Iris pigment epithelial cell (primary cell): ENCODE data around the gene ZCCHC7.
A peak's percentile ranks its signal among the peaks of the same experiment; 100 is the strongest.
"Not testable (repeated sequence)": the region's sequence is repeated elsewhere in the genome, so short reads cannot be mapped to it uniquely, and the experiment has no call there.

ENCODE experiments used
- DNase-seq: peaks from one replicate; pipeline ENCODE4 v3.0.0-alpha.2; 2011; ENCODE audit warnings: low read depth

ZCCHC7 gene

DNA sequence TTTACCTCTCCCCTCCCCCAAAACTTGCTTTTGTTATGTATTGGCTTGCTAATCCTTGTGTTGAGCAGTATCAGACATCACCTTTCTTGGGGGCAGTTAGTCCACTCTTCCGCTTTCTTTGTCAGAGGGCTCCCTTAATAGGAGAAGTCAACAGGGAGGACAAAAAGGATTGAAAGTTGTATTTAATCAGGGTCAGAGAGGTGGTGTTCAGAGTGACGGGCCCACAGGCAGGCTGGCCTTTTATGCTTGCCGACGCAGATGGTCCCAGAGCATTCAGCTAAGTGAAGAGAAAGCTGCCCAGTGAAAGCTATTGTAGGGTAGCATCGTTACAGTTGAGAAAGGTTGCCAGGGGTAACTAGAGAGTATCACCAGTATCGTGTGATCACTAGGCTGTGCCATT lies 131.1 kb downstream of the ZCCHC7 start:
- DNase-seq, result no peak

DNA sequence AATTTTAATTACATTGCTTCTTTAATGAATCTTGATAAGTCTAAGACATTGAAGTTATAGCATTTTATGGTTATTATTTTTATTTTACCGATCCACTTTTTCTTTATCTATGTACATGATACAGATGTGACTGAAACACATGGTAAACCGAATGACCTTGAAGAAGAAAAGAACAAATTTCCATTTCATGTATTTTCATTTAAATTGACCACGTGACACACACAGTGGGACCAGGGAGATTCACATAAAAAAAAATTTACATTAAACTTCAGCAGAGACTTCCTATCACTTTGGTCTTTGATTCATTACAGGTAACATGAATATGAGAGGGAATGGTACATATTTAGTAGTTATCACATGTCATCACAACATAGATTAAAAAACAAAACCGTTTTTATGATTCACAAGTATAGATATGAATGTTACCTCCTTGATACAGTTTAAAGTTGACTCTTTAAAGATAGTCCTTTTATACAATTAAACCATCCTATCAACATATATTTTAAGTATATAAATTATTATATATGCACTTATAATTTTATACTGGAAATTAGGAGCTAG lies 133.1 kb downstream of the ZCCHC7 start:
- no peak for DNase-seq

DNA sequence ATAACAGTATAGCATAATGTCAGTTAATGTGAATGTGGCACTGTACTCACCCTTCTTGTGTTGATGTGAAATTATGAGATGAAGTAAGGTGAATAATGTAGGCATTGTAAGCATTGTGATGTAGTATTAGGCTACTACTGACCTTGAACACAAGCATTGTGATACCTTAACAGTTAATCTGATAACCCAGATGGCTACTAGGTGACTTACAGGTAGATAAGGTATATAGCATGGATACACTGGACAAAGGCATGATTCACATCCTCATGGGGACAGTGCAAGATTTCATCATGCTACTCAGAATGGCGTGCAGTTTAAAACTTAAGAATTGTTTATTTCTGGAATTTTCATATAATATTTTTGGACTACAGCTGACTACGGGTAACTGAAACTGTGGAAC lies 134.8 kb downstream of the ZCCHC7 start:
- DNase-seq, result no peak

DNA sequence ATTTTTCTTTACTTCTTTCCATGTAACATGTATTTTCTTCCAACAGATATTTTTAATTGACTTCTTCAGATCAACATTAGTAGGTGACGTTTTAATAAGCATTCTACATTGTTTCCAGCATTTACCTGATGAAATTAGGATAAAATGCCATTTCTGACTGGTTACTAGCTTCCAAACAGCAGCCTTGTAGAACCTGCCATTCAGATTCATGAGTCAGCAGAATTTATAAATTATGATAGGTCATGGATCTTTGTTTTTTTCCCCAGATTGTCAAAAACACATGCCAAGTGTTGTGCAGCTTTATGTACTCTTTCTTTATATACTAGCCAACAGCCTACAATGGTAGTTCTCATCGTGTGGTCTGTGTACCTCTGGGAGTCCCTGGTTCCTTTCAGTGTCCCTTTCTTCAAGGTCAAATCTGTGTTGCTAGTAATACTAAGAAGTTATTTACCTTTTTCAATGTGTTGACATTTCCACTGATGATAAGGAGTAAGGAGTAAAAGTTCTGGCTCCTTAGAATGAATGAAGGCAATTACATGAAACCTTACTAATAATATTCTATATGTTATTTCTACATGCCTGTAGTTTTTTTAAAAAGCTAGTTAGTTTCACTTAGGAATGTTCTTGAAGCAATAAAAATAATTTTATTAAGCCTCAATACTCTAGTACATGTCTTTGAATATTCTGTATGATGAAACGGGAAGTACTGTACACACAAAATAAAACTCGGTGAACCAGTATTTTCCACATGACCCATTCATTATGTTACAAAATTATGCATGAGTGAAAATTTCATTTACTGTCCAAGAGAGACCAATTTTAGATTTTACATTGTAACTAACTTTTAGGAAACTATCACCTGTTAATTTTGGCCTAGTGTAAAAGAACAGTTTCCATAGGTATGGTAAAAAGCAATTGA lies 135.8 kb downstream of the ZCCHC7 start:
- no peak for DNase-seq

DNA sequence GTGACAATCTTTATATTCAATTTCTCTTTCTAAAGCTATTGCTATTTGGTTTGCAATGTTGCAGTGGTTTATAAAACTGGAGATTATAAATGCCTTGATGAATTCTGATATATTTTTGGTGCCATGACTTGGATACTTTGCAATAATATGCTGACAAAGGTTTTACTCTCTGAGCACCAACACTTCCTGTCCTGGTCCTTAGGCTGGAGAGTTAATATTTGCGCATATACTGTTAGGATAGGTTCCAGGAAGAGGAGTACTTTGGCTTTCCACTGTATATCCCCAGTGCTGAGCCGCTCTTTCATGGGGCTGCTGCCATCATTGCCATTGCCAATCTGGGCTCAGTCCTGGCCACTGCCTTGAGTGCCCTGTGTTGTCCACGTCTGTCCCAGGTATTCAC lies 139.6 kb downstream of the ZCCHC7 start:
- DNase-seq, result no peak

DNA sequence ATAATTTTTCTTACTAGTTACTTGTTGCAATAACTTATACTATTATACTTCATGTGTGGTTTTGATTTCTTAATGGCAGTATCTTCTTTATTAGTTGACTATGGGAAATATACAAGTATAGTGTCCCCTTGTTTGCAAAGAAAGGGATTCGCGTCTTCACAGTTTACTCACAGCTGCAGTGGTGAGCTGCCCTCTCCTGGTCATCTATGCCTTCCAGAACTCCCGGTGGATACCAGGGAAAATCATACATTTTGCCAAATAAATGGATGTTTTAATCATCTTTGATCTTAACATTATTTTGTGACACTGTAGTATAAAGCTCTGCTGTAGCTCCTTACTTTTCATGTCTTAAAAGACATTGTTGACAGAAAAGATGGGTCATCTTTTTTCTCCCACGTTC lies 142.0 kb downstream of the ZCCHC7 start:
- DNase-seq, result peak; percentile 35

DNA sequence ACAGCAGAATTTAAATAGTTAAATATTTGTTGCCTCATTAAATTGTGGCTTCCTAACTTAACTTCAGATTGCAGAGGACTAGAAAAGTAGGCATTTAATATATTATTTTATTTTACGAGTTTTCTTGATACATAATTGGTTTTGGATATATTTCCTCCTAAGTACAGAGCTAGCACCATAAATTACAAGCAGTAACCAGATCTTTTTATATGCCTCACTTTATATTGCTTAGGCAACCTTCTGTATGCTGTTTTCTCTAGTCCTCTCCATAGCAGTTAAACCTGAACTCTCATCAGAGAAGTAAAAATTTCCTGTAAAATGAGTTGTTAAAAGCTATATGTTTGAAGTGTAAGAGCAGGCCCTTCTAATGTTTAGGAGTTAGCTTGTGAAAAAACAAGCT lies 144.2 kb downstream of the ZCCHC7 start:
- no peak for DNase-seq

DNA sequence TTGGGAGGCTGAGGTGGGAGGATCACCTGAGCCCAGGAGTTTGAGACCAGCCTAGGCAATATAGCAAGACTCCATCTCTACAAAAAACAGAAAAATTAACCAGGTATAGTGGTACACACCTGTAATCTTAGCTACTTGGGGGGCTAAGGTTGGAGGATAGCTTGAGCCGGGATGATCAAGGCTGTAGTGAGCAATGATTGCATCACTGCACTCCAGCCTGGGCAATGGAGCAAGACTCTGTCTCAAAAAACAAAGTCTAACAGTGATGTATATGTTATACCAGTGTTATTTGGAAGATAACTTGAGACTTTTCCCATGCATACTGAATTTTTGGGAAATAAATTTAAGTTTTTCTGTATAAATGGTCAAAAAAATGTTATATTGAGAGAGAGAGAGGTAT lies 146.3 kb downstream of the ZCCHC7 start:
- no peak for DNase-seq

DNA sequence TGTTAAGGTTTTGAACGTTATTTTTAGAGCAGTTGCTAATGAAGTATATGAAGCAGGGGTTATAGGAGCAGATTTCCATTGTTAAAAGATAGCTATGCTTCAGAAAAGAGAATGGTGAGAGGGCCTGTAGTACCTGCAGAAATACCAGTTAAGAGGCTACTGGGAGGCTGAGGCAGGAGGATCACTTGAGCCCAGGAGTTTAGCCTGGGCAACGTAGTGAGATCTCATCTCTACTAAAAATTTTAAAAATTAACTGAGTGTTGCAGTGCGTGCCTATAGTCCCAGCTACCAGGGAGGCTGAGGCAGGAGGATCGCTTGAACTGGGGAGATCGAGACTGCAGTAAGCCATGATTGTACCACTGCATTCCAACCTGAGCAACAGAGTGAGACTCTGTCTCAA lies 148.8 kb downstream of the ZCCHC7 start:
- DNase-seq, result no peak

DNA sequence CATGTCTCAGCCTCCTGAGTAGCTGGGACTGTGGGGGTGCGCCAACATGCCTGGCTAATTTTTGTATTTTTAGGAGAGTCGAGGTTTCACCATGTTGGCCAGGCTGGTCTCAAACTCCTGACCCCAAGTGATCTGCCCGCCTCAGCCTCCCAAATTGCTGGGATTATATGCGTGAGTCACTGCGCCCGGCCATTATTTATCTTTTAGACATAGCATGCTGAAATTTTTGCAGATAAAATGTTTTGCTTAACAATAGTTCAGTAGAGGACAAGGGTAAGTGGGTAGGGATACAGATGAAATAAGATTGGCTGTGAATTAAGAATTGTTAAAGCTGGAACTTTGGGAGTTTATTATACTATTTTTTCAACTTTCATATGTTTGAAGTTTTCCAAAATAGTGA lies 151.3 kb downstream of the ZCCHC7 start:
- peak; percentile 57 for DNase-seq

DNA sequence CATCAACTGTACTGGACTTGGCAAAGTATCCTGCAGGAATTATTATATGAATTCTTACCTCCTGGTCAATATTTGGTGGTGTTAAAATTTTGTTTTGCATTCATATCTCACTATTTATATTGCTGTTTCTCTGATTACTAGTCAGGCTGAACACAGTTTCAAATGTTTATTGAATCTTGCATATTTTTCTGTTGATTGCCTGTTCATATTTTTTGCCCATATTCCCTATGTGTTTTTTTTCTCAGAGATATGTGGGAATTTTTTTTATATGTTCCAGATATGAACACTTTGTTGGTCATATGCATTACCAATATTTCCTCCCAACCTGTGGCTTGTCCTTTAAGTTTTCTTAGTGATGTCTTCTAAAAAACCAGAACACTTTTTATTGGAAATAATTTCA lies 153.2 kb downstream of the ZCCHC7 start:
- no peak for DNase-seq

DNA sequence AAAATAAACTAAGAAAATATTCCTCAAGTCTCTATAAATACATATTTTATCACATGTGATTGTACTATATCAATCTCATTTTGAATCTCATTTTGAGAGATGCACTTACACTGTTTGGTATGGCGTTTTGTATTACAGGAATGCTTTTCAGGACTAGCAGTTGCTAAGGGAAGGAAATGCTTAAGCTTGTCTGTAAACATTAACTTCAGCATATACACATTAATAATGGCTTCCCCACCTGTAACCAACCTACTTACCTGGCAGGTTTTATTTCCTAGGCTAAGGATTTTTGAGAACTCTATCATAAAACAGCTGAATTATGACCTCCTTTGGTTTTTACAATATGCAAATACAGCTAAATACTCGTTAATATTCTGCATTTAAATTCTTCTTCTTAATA lies 161.2 kb downstream of the ZCCHC7 start:
- DNase-seq, result no peak

DNA sequence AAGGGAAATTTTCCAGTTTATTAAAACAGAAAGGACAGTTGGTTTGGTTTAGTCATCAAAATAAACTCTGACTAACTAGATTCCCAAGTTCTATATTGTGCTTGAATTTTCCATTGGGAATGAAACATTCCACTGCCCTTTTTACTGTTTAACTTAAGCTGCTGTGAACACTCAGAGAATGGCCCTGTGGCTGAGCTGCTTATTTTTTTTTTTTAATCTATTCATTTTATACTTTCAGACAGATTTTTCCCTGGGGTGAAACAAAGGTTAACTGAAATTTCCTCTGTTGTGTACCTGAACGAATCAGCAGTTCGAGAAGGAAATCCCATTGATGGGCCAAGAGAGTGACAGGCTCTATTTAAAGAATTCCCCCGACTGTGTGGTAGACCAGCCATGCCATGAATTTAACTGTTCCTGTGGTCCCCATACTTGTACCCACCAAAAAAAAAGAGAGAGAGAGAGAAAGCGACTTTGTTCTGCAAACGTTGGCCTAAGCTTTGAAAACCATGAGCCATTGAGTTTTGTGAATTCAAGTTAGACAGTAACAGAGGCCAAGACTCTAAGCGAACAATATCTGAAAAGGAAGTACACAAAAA lies 163.5 kb downstream of the ZCCHC7 start:
- DNase-seq, result peak; percentile 37

DNA sequence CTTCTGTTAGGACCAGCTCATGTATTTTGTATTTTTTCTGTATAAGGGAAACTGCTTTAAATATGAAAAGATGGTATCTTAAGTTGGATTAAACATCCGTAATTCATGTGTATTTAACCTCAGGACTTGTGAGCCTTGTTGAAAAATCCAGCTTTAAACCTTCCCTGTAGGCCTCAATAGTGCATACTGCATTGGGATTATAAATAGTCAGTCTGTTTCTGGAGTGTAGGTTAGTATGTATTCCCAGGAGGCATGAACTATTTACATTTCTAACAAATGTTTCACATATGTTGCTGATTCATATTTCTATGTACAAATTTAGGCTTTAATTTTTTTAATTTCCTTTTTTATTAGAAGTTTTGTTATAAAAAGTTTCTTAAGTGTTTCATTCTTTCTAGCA lies 164.3 kb downstream of the ZCCHC7 start:
- no peak for DNase-seq

DNA sequence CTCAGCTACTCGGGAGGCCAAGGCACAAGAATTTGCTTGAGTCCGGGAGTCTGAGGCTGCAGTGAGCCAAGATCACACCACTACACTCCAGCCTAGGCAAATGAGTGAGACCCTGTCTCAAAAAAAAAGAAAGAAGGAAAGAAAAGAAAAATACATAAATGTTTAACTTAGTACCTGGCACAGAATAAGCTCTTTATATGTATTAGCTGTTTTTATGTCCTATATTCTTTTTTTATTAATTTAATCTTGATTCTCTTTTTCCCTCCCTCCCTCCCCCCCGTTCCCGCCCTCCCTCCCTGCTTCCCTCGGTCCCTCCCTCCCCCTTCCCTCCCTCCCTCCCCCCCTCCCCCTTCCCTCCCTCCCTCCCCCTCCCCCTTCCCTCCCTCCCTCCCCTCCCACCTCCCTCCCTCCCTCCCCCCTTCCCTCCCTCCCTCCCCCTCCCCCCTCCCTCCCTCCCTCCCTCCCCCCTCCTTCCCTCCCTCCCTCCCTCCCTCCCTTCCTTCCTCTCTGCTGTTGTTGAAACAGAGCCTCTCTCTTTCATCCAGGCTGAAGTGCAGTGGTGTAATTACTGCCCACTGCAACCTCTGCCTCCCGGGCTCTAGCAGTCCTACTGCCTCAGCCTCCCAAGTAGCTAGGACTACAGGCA lies 166.3 kb downstream of the ZCCHC7 start:
- no peak for DNase-seq

DNA sequence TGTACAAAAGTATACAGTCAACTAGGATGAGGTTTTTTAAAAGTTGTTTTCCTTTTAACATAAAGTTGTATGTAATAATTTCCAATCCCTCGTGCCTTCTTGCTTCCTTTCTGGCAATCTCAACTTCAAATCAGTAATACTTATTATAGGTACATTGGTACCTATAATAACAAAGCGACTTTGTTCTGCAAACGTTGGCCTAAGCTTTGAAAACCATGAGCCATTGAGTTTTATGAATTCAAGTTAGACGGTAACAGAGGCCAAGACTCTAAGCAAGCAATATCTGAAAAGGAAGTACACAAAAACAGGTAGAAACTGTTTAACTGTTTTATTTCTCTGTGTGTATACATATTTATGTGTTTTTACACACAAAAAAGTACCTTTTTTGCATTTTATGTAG lies 166.9 kb downstream of the ZCCHC7 start:
- no peak for DNase-seq

DNA sequence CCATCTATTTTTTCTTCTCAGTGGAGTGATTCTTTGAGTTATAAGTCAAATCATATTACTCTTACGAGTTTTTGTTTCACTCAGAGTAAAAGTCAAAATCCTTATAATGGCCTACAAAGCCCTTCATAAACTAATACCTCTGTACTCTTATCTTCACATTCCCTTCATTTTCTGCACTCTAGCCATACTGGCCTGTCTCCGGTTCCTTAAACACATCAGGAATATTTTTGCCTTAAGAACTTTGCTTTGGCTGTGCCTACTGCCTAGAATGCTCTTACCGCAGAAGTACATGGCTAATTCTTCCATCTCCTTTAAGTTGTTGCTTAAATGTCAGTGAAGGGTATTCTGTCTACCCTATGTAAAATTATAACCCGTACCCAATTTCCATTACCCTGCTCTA lies 169.3 kb downstream of the ZCCHC7 start:
- DNase-seq, result no peak

DNA sequence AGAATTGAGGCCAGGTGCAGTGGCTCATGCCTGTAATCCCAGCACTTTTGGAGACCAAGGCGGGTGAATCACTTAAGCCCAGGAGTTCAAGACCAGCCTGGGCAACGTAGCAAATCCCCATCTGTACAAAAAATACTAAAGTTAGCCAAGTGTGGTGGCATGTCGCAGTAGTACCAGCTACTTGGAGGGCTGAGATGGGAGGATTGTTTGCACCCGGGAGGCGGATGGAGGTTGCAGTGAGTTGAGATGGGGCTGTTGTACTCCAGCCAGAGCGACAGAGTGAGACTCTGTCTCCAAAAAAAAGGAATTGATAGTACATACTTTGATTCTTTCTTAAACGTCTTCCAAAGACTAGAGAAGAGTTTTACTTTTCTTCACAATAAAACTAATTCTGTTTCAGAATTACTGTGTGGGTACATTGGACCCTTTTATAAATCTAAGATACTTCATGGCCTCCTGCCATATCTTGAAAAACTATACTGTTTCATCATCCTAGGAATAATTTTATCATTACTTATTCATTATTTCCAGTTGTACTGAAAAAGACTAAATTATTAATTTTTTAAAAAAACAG lies 170.1 kb downstream of the ZCCHC7 start:
- DNase-seq, result no peak

DNA sequence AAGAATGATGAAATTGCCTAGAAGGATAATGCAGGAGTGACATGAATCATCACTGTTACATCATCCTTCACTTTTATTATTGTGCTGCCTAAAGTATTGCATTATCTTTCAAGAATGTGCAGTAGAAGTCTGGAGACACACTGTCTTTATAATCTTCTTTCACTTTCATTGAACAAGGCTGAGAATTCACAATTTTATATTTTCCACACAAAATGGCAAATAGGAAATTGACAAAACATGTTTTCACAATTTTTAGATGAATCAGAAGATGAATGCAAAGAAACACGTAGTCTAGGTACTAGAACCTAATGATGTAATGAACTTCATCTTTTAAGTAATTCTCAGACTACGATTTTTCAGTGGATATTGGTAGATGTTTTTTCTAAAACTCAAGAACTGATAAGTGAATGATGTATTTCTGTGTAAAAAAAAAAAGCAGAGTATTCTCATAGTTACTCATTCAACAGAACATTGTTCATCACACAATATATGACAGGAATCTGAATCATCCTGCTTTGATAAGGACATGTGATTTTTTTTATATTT lies 170.6 kb downstream of the ZCCHC7 start:
- peak; percentile 92 for DNase-seq

DNA sequence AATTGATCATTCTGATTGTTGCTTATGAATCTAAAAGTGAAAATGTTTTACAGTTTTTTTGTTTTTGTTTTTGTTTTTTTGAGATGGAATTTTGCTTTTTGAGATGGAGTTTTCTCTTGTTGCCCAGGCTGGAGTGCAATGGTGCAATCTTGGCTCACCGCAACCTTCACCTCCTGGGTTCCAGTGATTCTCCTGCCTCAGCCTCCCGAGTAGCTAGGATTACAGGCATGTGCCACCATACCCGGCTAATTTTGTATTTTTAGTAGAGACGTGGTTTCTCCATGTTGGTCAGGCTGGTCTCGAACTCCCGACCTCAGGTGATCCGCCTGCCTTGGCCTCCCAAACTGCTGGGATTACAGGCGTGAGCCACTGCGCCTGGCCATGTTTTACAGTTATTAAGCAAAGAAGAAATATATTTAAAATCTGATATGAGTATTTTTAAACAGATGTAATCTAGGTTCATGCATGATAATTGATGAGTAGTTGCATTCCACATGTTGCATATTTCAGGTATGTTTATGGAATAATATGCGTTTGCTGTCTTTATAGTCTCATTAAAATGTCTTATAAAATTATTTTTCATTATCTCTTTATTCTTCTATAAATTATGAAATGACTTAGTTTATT lies 171.4 kb downstream of the ZCCHC7 start:
- not testable (repeated sequence) for DNase-seq

DNA sequence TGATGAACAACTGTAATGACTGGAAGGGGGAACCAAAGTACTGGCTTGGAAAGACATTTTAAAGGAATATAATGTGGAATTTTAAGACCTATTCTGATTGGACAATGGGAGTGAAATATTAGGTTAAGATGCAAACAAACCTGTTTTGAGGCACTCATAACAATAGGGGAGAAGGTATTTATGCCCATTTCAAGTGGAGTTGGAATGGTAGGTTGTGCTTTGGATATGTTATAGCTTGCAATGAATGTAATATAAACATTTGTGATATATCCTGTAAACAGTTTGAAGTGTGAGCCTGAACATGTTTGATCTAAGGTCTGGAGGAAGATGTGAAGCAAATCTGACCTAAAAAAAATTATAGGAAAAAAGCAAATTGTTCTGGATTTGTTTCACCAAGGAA lies 172.5 kb downstream of the ZCCHC7 start:
- DNase-seq, result no peak
